PC-3 (cell line): ENCODE data around the gene SLC24A3.

Experiments used
- EZH2 ChIP-seq: fragments of 300-600 bp; sonication (generic); IDR thresholded peaks from one replicate; pipeline ENCODE4 v1.6.1; 2017; ENCODE audit warnings: antibody characterized with exemption, mild to moderate bottlenecking, low read length; ENCODE audit not compliant: unreplicated experiment
- TF ChIP-seq, protein P1 (sequence below): fragments of 300-600 bp; sonication (generic); conservative IDR thresholded peaks from 2 replicates; pipeline ENCODE4 v1.5.1; 2017; ENCODE audit warnings: antibody characterized with exemption, low read depth, mild to moderate bottlenecking, low read length

DNA sequence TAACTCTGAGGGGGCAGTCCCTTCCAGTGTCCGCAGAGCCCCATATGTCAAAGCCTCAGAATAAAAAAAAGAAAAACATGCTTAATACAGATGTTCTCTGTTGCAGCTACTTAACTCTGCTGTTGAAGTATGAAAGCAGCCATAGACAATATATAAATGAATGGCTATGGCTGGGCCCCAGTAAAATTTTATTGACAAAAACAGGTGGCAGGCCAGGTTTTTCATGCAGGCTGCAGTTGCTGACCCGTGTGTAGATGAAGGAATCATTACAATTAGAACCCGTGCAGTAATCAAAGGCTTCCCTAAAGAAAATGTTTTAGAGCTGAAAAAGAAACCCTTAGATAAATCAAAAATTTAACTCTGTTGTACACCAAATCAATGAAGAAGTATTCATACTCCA lies 532.7 kb downstream of the SLC24A3 start:
- TF ChIP-seq, protein P1, sequence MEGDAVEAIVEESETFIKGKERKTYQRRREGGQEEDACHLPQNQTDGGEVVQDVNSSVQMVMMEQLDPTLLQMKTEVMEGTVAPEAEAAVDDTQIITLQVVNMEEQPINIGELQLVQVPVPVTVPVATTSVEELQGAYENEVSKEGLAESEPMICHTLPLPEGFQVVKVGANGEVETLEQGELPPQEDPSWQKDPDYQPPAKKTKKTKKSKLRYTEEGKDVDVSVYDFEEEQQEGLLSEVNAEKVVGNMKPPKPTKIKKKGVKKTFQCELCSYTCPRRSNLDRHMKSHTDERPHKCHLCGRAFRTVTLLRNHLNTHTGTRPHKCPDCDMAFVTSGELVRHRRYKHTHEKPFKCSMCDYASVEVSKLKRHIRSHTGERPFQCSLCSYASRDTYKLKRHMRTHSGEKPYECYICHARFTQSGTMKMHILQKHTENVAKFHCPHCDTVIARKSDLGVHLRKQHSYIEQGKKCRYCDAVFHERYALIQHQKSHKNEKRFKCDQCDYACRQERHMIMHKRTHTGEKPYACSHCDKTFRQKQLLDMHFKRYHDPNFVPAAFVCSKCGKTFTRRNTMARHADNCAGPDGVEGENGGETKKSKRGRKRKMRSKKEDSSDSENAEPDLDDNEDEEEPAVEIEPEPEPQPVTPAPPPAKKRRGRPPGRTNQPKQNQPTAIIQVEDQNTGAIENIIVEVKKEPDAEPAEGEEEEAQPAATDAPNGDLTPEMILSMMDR = no peak
- no peak for TF ChIP-seq EZH2
